Effector memory CD4-positive, alpha-beta T cell (primary cell): Measurements from ENCODE around the gene SLC35G6.
"Not testable (repeated sequence)": the region's sequence is repeated elsewhere in the genome, so short reads cannot be mapped to it uniquely, and the experiment has no call there.

Experiments used
- DNase-seq, 3 donors: peaks; one replicate each; pipeline ENCODE4 v3.0.0-alpha.2; 2020
- H3K27ac ChIP-seq: 2 replicates; pipeline ENCODE4 v1.7.0; 2013; ENCODE audit warnings: mild to moderate bottlenecking, low read length, moderate library complexity; ENCODE audit not compliant: insufficient read depth, poor library complexity, severe bottlenecking
- H3K27me3 ChIP-seq: replicated peaks from 2 replicates; pipeline ENCODE4 v1.7.0; 2013; ENCODE audit warnings: mild to moderate bottlenecking, low read length; ENCODE audit not compliant: insufficient read depth, control insufficient read depth, poor library complexity, severe bottlenecking
- H3K36me3 ChIP-seq: 2 replicates; pipeline ENCODE4 v1.7.0; 2013; ENCODE audit warnings: mild to moderate bottlenecking, low read length, moderate library complexity; ENCODE audit not compliant: control insufficient read depth, insufficient read depth
- H3K4me1 ChIP-seq: 2 replicates; pipeline ENCODE4 v1.7.0; 2013; ENCODE audit warnings: low read length, mild to moderate bottlenecking; ENCODE audit not compliant: control insufficient read depth, insufficient read depth, poor library complexity, severe bottlenecking
- H3K4me3 ChIP-seq: 2 replicates; pipeline ENCODE4 v1.7.0; 2013; ENCODE audit warnings: low read length, low read depth, mild to moderate bottlenecking; ENCODE audit not compliant: insufficient read depth, poor library complexity, severe bottlenecking
- H3K9me3 ChIP-seq: 2 replicates; pipeline ENCODE4 v1.7.0; 2013; ENCODE audit warnings: mild to moderate bottlenecking, low read length, moderate library complexity; ENCODE audit not compliant: control insufficient read depth

The SLC35G6 gene

DNA sequence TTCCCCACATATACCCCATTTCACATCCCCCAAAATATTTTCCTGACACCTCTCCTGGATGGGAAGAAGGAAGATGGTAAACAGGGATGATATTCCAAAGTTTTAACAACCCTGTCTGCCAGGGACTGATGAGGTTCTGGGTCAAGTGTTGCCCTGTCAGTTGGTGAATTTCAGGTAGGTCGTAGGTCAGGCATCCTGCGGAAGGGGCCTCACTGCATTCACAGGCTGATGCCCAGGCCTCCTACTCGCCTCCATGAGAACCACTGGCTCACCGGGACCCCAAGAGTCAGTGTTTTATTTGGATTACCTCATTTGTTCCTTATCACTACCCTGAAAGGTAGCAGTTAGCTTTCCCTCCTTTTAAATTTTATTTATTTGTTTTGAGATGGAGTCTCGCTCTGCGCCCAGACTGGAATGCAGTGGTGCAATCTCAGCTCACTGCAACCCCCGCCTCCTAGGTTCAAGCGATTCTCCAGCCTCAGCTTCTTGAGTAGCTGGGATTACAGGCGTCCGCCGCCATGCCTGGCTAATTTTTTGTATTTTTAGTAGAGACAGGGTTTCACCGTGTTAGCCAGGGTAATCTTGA is 12.3 kb upstream of the SLC35G6 start:
- H3K27ac ChIP-seq = no peak overlapping the region
- no peaks in the 10 kb centered on the region for H3K27me3 ChIP-seq
- H3K36me3 ChIP-seq = peaks cover 24% of the 10 kb centered on the region
- DNase-seq = no peak
- no peak overlapping the region for H3K4me3 ChIP-seq
- no peaks in the 10 kb centered on the region for H3K4me1 ChIP-seq
- no peaks in the 10 kb centered on the region for H3K9me3 ChIP-seq

DNA sequence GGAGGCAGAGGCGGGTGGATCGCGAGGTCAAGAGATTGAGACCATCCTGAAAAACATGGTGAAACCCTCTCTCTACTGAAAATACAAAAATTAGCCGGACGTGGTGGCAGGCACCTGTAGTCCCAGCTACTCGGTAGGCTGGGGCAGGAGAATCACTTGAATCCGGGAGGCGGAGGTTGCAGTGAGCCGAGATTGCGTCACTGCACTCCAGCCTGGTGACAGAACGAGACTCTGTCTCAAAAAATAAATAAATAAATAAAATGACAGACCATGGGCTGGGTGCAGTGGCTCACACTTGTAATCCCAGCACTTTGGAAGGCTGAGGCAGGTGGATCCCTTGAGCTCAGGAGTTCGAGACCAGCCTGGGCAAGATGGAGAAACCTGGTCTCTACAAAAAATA is 11.4 kb upstream of the SLC35G6 start:
- not testable (repeated sequence) for H3K27ac ChIP-seq, H3K9me3 ChIP-seq, H3K4me1 ChIP-seq, DNase-seq, H3K27me3 ChIP-seq, H3K4me3 ChIP-seq
- peaks cover 22% of the 10 kb centered on the region for H3K36me3 ChIP-seq

DNA sequence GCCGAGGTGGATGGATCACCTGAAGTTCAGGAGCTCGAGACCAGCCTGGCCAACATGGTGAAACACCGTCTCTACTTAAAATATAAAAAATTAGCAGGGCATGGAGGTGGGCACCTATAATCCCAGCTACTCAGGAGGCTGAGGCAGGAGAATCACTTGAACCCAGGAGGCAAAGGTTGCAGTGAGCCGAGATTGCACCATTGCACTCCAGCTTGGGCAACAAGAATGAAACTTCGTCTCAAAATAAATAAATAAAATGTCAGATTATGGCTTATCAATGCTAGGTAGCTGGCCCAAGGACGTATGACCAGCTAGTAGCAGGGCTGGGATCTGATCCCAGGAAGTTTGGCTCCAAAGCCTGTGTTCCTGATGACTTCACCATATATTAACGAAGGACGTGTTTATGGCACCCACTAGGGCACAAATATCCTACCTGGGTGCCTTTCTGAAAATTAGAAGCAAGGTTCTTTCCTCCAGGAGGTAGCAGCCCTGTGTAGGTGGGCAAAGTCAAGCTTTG is 10.7 kb upstream of the SLC35G6 start:
- not testable (repeated sequence) for H3K9me3 ChIP-seq, H3K4me1 ChIP-seq, H3K27me3 ChIP-seq, H3K4me3 ChIP-seq, H3K27ac ChIP-seq, DNase-seq
- peaks cover 18% of the 10 kb centered on the region for H3K36me3 ChIP-seq

DNA sequence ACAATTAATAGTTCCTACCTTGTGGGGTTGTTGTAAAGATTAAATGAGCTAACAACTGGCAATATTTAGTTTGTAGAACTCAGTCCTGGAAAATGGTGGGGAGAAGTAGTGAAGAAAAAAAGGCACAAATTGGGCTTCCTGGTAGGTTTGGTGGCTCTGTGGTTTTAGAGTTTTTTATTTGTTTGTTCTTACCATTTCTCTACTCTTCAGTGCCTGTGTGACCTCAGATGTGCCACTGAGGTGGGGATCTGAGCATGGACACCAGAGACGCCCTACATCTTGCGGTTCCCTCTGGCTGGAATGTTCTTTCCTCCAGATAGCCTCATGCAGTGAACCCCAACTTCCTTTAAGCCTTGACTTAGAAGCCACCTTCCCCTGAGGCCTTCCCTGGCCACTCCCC is 9.5 kb upstream of the SLC35G6 start:
- Histone ChIP-seq H3K4me1 (no peaks in the 10 kb centered on the region), H3K4me3 (no peak overlapping the region), H3K27ac (no peak overlapping the region), H3K9me3 (no peaks in the 10 kb centered on the region), H3K27me3 (no peaks in the 10 kb centered on the region), H3K36me3 (peaks cover 6% of the 10 kb centered on the region)
- DNase-seq = no peak

DNA sequence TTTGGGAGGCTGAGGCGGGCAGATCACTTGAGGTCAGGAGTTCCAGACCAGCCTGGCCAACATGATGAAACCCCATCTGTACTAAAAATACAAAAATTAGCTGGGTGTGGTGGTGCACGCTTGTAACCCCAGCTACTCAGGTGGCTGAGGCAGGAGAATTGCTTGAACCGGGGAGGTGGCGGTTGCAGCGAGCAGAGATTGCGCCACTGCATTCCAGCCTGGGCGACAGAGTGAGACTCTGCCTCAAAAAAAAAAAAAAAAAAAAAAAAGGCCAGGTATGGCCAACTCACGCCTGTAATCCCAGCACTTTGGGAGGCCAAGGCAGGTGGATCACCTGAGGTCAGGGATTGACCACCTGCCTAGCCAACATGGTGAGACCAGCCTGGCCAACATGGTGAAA is 6.5 kb upstream of the SLC35G6 start:
- H3K27me3 ChIP-seq, H3K9me3 ChIP-seq, H3K27ac ChIP-seq, DNase-seq, H3K4me3 ChIP-seq, H3K36me3 ChIP-seq: not testable (repeated sequence)
- peaks cover 11% of the 10 kb centered on the region for H3K4me1 ChIP-seq

DNA sequence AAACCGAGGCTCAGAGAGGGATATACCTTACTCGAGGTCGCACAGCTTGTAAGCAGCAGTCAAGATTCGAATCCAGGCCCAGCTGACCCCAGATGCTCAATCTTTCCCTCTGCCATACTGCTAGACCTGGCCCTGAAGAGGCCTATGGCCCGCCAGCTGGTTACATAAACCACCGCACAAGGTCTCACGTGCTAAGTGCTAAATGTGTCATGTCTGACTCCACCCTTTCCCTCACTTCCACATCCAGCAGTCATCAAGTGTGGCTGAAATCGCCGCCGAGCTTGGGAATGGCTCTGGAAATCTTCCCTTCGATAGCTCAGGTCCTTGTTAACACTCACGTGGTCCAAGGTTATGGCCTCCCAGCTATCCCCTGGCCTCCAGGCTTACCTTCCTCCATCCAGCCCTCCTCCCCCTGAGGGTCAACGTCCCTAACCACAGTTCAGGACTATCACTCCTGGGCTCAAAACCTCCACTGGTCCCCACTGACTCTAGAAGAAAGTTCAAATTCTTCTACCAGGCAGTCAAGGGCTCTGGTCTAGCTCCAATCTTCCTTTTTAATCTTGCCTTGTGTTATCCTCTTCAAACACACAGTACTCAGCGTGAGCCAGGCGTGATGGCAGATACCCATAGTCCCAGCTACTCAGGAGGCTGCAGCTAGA is 5.4 kb upstream of the SLC35G6 start:
- Histone ChIP-seq H3K4me3 (no peak overlapping the region), H3K9me3 (no peaks in the 10 kb centered on the region), H3K27me3 (no peaks in the 10 kb centered on the region), H3K27ac (no peak overlapping the region), H3K36me3 (no peaks in the 10 kb centered on the region), H3K4me1 (peaks cover 19% of the 10 kb centered on the region)
- DNase-seq = no peak

DNA sequence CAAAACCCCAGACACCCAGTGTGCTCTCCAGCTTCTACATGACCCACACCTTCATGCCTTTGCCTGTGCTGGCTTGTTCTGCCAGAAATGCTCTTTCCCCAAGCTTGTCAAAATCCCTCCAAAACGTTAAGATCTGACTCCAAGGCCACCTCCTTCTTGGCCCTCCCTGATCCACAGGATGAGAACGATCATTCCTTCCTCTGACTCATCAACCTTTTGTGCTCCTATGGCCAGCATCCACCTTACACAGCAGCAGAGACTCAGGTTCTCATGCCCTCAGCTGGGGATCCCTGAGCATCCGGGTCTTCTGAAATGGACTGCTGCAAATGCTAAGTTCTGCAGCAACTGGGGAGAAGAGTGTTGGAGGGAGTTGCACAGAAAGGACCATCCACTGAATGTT is 4.8 kb upstream of the SLC35G6 start:
- peaks cover 19% of the 10 kb centered on the region for H3K4me1 ChIP-seq
- H3K27me3 ChIP-seq = no peaks in the 10 kb centered on the region
- no peaks in the 10 kb centered on the region for H3K9me3 ChIP-seq
- no peaks in the 10 kb centered on the region for H3K36me3 ChIP-seq
- no peak overlapping the region for H3K4me3 ChIP-seq
- DNase-seq = no peak
- no peak overlapping the region for H3K27ac ChIP-seq

DNA sequence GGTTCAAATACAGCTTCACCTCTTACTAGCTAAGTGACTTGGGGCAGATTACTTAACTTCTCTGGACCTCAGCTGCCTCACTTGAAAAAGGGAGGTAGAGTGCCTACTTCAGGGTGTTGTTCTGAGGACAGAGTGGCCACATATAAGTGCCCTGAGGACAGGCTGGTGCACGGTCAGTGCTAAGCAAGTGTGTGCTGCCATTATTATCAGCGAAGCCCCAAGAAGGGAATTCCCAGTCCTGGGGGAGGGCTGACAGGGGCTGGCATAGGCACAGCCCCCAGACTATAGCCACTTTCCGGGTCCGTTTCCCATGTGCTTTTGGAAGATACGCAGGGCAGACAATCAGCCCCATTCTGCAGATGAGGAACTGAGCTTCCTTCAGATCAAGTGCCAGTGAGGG is 4.3 kb upstream of the SLC35G6 start:
- no peaks in the 10 kb centered on the region for H3K27me3 ChIP-seq
- H3K36me3 ChIP-seq = no peaks in the 10 kb centered on the region
- peaks cover 19% of the 10 kb centered on the region for H3K4me1 ChIP-seq
- DNase-seq = no peak
- H3K4me3 ChIP-seq = no peak overlapping the region
- no peak overlapping the region for H3K27ac ChIP-seq
- no peaks in the 10 kb centered on the region for H3K9me3 ChIP-seq

DNA sequence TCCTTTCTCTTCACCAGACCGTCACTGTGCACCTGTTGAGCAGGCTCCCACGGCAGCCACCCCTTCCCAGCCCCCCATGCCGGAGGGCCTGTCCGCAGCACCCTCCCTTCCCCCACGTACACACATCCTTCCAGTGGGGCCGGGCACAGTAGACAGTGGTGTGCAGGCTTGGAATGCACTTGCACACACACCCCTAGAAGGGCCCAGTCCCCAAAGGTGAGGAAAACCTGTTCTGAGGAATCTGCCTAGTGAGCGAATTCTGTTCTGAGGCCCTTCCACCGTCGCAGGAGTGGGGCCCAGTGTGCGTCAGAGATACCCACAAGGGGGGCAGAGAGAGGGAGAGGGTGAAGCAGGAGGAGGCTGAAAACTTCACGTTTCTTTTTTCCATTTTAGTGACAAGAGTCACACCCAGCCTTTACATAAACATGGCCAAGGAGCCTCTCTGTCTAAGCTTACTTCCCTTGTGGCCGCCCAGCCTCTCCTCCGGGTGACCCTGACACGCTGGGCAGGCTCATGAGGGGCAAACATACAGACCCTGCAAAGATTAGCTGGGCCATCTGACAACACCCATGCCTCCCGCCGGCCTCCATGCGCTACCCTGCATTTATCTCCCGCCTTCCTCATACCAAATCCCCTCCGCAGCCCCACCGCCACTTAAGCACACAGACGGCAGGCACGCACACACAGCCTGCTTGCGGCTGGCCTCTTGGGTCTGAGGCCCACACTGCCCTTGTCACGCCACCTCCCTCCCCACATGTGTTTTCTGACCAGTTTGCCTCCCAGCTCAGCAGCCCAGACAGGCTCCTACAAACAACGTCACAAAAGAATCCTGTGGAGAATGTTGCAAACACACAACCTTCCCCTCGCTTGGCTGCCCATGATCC is 3.6 kb upstream of the SLC35G6 start:
- no peak for DNase-seq
- H3K27me3 ChIP-seq = no peaks in the 10 kb centered on the region
- peaks cover 20% of the 10 kb centered on the region for H3K4me1 ChIP-seq
- H3K27ac ChIP-seq = peak overlapping the region; percentile 99
- H3K4me3 ChIP-seq = peak overlapping the region; percentile 98
- H3K9me3 ChIP-seq = no peaks in the 10 kb centered on the region
- no peaks in the 10 kb centered on the region for H3K36me3 ChIP-seq
